HG03442 (cell line): ENCODE measurements around the gene TRABD2B.
"Not testable (repeated sequence)": the region's sequence is repeated elsewhere in the genome, so short reads cannot be mapped to it uniquely, and the experiment has no call there.

Source experiments
- ATAC-seq: cut with Tn5 transposase; IDR thresholded peaks from one replicate; pipeline ENCODE4 v1.9.1; 2021; ENCODE audit warnings: mild to moderate bottlenecking, moderate library complexity; ENCODE audit not compliant: unreplicated experiment

TRABD2B gene

DNA sequence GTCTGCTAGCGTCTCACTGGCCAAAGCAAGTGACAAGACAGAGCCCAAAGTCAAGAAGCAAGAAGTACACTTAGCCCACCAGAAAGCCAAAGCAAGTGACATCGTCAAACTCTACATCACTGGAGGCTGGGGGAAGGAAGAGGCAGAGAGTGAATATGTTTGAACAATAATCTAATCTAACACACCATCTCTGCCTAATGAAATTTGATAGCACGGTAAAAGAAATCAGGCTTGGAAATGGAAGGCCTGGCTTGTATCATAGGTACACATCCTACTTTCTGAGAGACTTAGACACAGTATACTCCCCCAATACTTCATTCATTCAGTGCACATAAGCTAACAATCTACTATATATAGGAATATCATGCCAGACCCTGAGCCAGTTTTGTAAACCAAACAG is 26.3 kb downstream of the TRABD2B start:
- no peak for ATAC-seq

DNA sequence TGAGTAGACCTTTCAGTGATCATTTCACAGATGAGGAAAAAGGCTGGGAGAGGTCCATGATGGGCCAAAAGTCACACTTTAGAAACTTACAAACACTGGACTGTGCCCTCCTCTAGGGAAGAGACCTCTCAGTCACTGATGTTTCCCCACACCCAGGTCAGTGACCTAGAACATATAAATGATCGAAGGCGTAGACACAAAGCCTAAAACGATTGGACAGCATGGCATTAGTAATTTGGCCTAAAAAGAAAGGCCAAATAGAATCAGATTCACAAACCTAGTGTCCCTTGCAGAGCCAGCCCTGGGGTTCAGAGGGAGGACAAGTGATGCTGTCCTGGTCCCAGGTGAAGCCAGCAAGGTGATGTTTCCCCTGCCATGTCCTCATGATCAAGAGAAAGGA is 27.7 kb downstream of the TRABD2B start:
- ATAC-seq, result no peak

DNA sequence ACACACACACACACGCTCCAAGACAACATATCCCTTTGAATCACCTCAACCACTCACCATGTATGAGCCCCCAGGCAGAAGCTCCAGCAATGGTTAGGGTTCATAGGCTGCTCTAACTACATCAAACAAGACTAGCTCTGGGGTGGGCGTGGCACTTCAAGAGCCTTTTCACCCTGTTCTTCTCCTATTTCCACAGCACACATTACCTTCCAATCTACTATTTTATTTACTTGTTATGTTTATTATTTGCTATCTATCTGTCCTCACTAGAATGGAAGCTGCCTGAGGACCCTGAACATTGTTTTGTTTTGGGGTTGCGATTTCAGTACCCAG is 28.7 kb downstream of the TRABD2B start:
- no peak for ATAC-seq

GRCh38 chr1:47967864-47968555 is 29.2 kb downstream of the TRABD2B start:
- ATAC-seq, result no peak

DNA sequence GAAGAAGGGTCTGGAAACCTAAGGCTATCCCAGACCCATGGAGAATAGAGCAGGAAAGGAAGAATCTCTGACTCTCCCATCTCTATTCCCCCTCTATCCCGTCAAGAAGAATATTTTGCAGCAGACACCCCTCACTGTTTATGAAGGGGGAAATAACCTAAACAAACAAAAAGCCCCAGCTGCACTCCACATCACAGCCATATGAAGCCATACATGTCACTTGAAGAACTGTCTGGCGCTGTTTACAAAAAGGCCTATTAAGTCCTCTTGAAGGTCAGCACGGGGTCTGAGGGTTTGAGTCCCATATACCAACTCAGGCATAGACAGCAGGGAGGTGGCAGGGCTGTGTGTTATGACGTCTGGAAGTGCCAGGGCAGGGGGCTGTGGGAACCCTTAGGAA is 31.4 kb downstream of the TRABD2B start:
- no peak for ATAC-seq

DNA sequence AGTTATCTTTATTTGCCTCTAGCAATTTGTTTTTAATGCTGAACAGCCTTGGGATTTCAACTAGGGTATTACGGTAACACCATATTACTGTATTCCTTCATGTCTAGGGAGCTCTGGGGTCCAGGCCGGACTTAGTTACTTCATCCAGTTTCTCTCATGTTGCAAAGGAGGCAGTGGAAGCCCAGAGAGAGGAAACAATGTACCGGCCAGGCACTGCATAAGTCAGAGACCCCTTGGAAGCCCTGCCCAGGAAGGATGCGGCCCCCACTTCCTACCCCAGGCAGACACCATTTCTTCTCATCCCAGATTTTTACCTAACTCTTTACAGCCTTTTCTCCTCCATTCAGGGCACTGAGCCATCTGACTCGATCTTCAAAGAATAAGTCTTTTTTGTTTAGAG is 32.5 kb downstream of the TRABD2B start:
- ATAC-seq, result no peak

DNA sequence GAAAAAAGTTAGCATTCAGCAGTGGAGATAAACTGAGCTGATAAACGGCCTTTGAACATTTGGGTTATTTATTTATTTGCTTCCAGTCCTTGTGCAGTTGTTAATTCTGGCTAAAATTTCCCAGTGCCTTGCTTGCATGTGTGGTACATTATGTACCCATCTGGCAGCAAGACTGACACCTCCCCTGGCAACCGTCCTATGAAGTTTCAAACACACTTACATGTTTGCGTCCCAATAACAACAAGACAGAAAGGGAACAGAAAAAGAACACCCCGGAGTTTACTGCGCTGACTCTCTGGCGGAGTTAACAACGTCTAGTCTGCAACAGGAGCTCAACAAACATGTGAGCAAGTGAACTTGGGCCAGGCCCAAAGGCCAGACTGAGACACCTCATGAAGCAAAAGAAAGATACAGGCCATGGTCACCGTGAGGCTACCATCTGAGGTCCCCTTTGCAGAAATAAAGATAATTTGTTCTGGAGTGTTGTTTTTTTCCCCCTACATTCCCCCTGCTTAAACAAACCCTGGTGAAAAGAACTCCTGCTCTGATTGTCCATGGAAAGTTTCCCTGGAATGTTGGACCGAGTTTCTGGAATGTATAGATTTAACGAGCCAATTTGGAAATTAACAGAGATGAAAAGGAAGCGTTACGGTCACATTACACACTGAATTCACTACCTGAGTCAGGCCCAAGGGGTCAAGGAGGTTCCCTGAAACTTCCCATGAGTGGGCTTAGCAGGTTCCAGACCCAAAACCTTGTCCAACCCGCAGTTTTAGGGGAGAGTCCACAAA is 33.4 kb downstream of the TRABD2B start:
- no peak for ATAC-seq

DNA sequence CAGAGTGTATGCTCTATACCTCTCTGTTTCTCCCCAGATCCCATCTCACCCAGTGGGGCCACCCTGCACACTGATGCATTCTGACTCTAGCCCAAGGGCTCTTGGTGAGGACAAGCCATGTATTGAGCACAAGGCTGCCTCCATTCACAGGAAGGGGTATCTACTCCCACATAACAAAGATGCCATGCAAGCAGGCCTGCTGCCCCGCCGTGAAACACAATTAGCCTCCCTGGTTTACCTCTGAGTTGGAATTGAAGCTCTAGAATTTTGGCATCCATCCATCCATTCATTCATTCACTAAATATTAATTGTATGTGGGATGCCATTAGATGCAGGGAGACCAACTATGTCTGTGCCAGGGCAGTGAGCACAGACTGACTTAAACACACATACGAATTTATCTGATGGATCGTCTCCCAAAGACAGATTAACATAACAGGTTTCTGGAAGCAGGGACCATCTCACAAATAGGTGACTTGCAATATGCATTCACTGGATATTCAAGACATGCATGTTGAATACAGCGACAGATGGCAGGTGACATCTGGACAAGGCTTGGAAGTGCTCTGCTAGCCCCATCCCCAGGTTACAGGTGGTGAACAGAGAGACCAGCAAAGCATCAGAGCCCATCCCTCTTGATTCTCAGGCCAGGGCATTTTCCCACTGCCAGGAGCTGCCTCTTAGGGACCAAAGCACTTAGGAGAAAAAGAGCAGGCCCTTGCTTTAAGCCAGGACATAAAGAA is 34.3 kb downstream of the TRABD2B start:
- ATAC-seq, result no peak

DNA sequence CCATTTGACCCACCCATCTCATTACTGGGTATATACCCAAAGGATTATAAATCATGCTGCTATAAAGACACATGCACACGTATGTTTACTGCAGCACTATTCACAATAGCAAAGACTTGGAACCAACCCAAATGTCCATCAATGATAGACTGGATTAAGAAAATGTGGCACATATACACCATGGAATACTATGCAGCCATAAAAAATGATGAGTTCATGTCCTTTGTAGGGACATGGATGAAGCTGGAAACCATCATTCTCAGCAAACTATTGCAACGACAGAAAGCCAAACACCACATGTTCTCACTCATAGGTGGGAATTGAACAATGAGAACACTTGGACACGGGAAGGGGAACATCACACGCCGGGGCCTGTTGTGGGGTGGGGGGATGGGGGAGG is 35.4 kb downstream of the TRABD2B start:
- ATAC-seq, result not testable (repeated sequence)

DNA sequence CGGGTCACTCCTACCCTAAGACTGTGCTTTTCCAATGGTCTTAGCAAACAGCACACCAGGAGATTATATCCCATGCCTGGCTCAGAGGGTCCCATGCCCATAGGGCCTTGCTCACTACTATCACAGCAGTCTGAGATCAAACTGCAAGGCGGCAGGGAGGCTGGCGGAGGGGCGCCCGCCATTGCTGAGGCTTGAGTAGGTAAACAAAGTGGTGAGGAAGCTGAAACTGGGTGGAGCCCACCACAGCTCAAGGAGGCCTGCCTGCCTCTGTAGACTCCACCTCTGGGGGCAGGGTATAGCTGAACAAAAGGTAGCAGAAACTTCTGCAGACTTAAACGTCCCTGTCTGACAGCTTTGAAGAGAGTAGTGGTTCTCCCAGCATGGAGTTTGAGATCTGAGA is 40.7 kb downstream of the TRABD2B start:
- ATAC-seq, result not testable (repeated sequence)

- ATAC-seq, result no peak
Measured at GRCh38 chr1:47953661-47954060, 43.5 kb downstream of the TRABD2B start.

DNA sequence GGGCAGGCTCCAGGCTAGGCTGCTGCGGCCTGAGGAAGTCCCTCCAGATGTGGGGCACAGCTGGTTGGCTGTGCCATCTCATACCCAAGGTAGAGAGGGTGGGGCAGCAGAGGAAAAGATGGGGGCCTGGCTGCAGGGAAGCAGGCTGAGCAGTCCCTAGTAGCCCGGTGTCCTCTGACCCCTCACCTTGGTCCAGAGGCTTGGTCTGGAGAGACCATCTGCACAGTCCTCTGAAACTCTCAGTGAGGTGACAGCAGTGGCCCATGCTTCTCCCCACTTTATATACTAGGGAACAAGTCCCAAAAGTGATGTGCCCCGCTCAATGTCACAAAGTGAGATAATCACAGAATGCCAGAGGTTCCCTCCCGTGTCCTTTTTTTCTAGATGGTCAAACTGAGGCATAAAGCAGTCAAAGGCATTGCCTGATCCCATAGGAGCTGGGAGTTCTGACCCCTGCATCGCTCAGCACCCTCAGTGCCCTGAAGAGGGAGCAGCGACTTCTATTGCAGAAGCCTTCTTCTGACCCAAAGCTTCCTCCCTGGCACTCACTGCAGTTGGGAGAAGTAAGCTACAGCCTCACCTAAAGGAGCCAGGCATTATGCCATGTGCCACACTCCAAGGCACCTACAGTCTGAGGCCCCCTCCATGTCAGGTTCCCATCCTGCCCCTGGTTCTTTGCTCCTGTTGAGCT is 45.5 kb downstream of the TRABD2B start:
- ATAC-seq, result no peak

- no peak for ATAC-seq
Measured at GRCh38 chr1:47951026-47951425, 46.2 kb downstream of the TRABD2B start.

DNA sequence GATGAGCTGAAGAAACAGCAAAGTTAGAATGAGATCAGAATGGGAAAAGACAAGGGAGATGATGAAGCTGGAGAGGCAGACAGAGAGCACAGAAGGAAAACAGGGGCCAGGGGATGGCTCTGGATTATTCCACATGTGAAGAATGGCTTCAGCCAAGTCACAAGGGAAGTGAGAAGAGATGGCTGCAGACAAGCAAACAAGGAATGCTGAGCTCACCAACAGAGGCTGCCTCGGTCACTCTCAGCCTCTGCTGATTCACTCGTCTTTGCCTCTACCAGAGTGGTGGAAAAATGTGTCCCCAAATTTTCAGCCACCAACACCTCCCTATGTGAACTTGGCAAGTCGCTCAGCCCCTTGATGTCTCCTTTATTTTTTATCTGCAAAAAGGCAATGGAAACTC is 46.7 kb downstream of the TRABD2B start:
- no peak for ATAC-seq

- ATAC-seq, result no peak
Measured at GRCh38 chr1:47948126-47948525, 49.1 kb downstream of the TRABD2B start.

GRCh38 chr1:47947531-47947930 is 49.7 kb downstream of the TRABD2B start:
- ATAC-seq, result no peak

GRCh38 chr1:47944561-47944960 is 52.6 kb downstream of the TRABD2B start:
- ATAC-seq, result no peak

GRCh38 chr1:47942240-47942629 is 55.0 kb downstream of the TRABD2B start:
- ATAC-seq, result no peak

- no peak for ATAC-seq
Measured at GRCh38 chr1:47941609-47942239, 55.5 kb downstream of the TRABD2B start.

DNA sequence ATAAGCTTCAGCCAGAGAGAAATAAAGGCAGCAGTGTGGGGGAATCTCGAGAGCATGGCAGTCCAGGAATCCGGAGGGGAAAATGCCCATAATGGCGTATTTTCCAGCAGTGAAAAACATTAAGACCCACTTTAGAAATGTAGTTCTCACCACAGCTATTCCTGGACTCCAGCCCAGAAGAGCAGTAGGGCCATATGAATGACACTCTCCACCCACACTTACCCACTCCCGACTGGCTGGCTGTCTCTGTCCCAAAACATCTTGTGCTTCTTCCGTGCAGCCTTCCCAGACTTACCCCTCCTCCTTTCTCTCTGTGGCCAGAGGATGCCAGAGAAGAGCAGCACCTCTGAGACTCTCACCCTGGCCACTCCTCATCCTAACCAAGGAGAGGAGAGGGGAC is 56.4 kb downstream of the TRABD2B start:
- ATAC-seq, result no peak

- no peak for ATAC-seq
Measured at GRCh38 chr1:47940326-47940725, 56.9 kb downstream of the TRABD2B start.
